Stimulated activated memory B cell treated with anti-CD40 and anti-IgM and Interleukin-4, amounts not matched to agents 10 μg/mL and 1 μg/mL and 100 μg/mL, for 72 hours (primary cell): ENCODE data around the gene CHPF.

Experiments used
- ATAC-seq: fragments of 150-1000 bp; cut with Tn5 transposase; 2 replicates; pipeline ENCODE4 v1.10.0; 2021
- H3K27ac Mint-ChIP-seq: one replicate; pipeline ENCODE4 v1.8.0; 2022; ENCODE audit warnings: mild to moderate bottlenecking, mixed read lengths
- H3K27me3 Mint-ChIP-seq: one replicate; pipeline ENCODE4 v1.8.0; 2022; ENCODE audit warnings: mixed read lengths
- H3K36me3 Mint-ChIP-seq: one replicate; pipeline ENCODE4 v1.8.0; 2022; ENCODE audit warnings: mixed read lengths
- H3K4me1 Mint-ChIP-seq: one replicate; pipeline ENCODE4 v1.8.0; 2022; ENCODE audit warnings: mixed read lengths
- H3K4me3 Mint-ChIP-seq: one replicate; pipeline ENCODE4 v1.8.0; 2022; ENCODE audit warnings: mild to moderate bottlenecking, moderate library complexity, mixed read lengths
- H3K9me3 Mint-ChIP-seq: one replicate; pipeline ENCODE4 v1.8.0; 2022; ENCODE audit warnings: mixed read lengths

Gene CHPF

DNA sequence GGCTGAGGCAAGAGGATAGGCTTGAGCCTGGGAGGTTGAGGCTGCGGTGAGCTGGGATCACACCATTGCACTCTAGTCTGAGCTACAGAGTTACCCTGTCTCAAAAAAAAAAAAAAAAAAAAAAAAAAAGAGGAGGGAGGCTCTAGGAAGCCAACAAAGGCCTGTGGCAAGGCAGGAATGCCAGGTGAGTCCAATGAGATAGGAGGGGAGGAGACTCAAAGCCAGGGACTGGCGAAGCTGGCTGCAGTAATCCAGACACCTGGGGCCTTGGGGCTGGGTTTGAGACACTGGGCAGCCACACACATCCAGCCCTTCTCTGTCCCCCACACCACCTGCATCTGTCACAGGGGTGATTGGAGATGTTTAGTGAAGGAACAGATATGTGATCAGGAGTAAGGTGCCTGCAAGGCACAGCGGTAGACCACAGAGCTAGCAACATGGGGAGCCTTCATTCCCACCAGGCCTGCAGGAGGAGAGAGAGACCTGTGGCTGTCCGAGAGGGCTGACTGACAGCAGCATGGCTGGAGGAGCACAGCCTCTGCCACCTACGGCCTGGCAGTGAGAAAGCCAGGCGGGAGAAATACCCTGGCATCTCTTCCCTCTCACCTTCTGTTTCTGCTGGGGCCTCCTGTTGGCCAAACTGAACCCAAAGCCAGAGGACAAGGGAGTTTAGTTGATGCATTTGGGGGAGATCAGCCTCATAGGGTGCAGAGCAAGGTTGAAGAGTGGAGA lies 9.5 kb downstream of the CHPF start:
- no peak overlapping the region for H3K4me3 Mint-ChIP-seq
- no peak overlapping the region for H3K27ac Mint-ChIP-seq
- peaks cover 92% of the 10 kb centered on the region for H3K27me3 Mint-ChIP-seq

DNA sequence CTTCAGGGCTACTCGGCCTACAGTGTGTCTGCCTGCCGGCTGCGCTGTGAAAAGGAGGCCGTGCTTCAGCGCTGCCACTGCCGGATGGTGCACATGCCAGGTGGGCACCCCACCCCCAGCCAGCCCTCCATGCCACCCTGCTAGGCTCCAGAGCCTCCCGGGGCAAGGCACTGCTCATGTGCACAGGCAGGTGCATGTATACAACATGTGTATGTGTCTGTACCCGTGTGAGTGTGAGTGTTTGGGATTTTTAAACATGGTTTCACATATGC lies 11.3 kb downstream of the CHPF start:
- Mint-ChIP-seq H3K36me3 (no peaks in the 10 kb centered on the region), H3K4me1 (peaks cover 8% of the 10 kb centered on the region), H3K27me3 (peaks cover 84% of the 10 kb centered on the region), H3K9me3 (no peaks in the 10 kb centered on the region), H3K4me3 (no peak overlapping the region), H3K27ac (no peak overlapping the region)
- ATAC-seq = no peak

More for the DNA sequence above, 9.5 kb downstream of the CHPF start:
- peaks cover 8% of the 10 kb centered on the region for H3K4me1 Mint-ChIP-seq
- peaks cover 5% of the 10 kb centered on the region for H3K36me3 Mint-ChIP-seq
- ATAC-seq = no peak
- H3K9me3 Mint-ChIP-seq = no peaks in the 10 kb centered on the region

DNA sequence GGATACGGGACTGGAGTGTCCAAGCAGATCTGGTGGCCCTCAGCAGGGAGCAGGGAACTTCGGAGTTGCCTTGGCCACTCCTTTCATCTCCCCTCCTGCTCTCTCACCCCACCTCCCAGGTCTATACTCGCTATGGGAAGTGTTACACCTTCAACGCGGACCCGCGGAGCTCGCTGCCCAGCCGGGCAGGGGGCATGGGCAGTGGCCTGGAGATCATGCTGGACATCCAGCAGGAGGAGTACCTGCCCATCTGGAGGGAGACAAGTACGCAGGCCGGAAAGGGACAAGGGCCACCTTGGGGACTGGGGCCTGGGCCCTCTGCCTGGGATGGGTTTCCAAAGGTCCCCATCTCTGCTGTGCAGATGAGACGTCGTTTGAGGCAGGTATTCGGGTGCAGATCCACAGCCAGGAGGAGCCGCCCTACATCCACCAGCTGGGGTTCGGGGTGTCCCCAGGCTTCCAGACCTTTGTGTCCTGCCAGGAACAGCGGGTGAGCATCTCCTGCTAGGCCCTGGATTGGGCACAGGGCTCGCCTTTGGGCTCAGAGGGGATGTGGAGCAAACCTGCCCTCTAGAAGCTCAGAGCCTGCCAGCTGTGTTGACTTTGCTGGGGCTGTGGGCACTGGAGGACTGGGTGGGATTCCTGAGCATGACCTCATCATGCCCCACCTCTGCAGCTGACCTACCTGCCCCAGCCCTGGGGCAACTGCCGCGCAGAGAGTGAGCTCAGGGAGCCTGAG lies 11.8 kb downstream of the CHPF start:
- Mint-ChIP-seq H3K4me1 (peaks cover 8% of the 10 kb centered on the region), H3K36me3 (no peaks in the 10 kb centered on the region), H3K27me3 (peaks cover 84% of the 10 kb centered on the region), H3K9me3 (no peaks in the 10 kb centered on the region), H3K27ac (no peak overlapping the region), H3K4me3 (no peak overlapping the region)
- ATAC-seq = no peak

DNA sequence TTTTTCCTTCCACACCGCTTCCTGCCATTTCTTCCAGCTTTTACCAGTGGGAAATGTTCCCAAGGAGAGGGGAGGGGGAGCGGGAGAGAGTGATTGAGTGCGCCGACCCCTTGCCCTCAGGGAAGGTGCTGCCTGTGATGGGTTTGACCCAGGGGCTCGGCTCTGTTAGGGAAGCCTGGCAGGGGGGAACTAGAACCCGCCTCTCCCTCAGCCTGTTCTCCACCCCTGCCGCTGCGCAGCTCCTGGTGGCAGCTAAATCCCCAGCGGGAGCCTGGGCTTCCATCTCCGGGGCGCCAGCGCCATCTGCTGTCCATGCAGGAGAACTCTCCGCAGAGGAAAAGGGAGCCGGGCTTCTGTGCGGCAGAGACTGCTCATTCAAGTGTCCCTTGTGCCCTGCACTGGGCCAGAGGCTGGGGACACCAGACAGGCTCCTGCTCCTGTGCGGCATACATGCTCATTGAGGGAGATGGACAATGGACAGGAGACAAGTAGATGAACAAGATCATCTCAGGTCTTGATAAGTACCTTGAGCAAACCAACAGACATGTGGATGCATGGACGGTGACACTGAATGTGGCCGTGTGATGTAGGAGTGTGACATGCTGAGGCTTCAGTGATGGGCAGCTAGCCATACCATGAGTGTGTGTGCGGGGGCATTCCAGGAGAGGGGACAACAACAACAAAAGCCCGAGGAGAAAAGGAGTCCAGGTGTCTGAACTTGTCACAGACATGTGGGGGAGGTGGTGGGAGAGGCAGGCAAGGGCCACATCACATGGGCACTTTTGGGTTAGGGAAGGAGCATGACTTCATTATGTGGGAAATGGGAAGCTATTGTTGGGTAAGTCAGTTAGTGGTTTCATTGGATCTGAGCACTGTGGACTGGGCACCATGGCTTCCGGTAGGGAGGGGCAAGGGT lies 13.3 kb downstream of the CHPF start:
- H3K9me3 Mint-ChIP-seq = no peaks in the 10 kb centered on the region
- peaks cover 8% of the 10 kb centered on the region for H3K4me1 Mint-ChIP-seq

DNA sequence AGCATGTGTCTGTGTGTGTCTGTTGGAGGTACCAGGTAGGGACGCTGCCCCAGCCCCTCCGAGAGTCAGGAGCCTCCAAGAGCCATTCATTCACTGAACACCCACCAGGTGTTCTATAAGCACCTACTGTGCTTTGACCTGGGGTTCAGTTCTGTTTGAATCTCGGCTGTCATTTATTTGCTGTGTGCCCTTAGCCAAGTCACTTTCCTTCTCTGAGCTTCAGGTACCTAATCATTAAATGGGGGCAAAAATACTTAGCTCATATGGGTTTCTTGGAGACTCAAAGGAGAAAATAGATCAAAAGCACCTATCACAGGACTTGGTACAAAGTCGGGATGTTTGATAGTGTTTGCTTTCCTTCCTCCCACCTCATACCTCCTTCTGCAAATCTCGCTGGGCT lies 16.1 kb downstream of the CHPF start:
- no peak overlapping the region for H3K4me3 Mint-ChIP-seq
- no peak overlapping the region for H3K27ac Mint-ChIP-seq
- peaks cover 78% of the 10 kb centered on the region for H3K27me3 Mint-ChIP-seq
- peaks cover 8% of the 10 kb centered on the region for H3K4me1 Mint-ChIP-seq
- ATAC-seq = no peak
- no peaks in the 10 kb centered on the region for H3K36me3 Mint-ChIP-seq
- H3K9me3 Mint-ChIP-seq = no peaks in the 10 kb centered on the region

More for the DNA sequence above, 13.3 kb downstream of the CHPF start:
- peaks cover 84% of the 10 kb centered on the region for H3K27me3 Mint-ChIP-seq
- ATAC-seq = peak; percentile 76
- H3K4me3 Mint-ChIP-seq = no peak overlapping the region
- H3K36me3 Mint-ChIP-seq = no peaks in the 10 kb centered on the region
- H3K27ac Mint-ChIP-seq = no peak overlapping the region

DNA sequence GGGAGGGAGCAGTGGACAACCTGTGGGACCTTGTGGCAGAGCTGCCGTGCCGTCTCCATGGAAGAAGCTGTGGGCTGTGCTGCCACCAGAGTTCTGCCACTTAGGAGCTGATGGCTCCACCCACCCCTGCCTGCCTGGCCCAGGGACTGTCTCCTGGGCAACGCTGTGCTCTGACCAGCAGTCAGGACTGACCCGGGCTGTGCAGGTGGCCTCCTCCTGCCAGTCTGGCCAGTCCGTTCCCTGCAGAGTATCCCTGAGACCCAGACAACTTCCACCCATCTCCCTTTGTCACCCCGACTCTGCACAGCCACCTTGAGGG lies 16.6 kb downstream of the CHPF start:
- H3K4me3 Mint-ChIP-seq = no peak overlapping the region
- H3K9me3 Mint-ChIP-seq = no peaks in the 10 kb centered on the region
- H3K4me1 Mint-ChIP-seq = peaks cover 10% of the 10 kb centered on the region
- H3K27ac Mint-ChIP-seq = no peak overlapping the region
- no peaks in the 10 kb centered on the region for H3K36me3 Mint-ChIP-seq
- H3K27me3 Mint-ChIP-seq = peaks cover 77% of the 10 kb centered on the region
- no peak for ATAC-seq

DNA sequence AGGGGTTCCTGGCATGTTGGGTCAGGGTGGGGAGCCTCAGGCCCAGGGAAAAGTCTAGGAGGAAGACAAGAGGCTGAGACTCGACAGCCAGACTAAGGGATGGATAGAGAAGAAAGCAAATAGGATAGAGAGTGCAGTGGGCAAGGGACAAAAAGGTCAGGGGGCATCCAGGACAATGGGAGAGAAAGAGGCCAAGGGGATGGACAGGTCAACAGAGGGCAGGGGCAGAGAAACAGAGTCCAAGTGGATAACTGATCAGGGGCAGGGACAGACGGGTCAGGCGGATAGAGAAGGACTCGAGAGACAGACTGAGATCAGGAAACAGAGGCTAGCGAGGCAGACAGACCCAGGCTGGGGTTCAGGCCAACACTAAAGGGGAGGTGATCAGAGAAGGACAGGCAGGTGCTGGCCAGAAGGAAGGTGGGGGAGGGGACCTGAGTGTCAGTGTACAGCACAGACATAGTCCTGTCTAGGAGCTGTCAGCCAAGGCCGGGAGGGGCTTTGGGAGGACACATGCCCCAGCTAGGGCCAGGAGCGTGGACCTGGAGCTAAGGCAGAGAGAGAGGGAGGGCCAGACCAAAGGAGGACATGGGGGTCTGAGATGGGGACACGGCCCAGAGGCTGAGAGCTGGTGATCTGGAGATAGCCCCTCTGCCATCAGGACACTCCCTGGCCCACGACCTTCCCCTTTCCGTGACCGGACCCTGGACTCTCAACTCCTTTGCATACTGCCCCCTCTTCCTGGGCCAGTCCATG lies 17.1 kb downstream of the CHPF start:
- peaks cover 15% of the 10 kb centered on the region for H3K4me1 Mint-ChIP-seq
- H3K27ac Mint-ChIP-seq = no peak overlapping the region
- no peaks in the 10 kb centered on the region for H3K36me3 Mint-ChIP-seq
- H3K4me3 Mint-ChIP-seq = no peak overlapping the region
- ATAC-seq = no peak
- H3K27me3 Mint-ChIP-seq = peaks cover 77% of the 10 kb centered on the region
- H3K9me3 Mint-ChIP-seq = no peaks in the 10 kb centered on the region

DNA sequence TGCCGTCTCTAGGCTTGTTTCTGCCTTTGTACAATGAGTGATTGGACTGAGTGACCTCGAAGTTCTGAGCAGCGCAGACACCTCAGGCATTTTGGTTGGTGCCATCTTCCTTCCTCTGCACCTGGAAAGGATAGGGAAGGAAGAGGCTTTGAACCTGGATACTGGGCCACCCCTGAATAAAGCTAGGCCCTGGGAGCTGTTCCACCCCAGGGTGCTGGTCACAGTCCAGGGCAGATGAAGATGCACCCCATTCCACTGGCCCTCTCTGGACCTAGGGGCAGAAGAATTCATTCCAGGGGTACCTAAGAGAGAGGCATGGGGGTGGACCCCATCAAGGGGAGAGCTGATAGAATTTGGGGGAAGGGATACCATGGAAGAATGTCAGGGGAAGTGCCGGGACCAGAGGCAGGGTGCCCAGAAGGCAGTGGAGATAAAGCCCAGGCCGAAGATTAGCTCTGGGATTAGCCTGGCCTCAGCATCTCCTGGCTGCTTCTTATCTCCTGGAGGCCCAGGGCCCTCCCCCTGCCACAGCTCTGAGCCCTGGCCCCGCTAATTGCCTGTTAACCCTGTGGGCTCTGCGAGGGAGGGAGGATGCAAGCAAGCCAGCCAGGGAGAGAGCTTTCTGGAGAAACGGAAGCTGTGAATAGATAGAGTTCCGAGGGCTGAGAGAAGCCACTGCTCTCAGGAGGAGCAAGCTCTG lies 17.9 kb downstream of the CHPF start:
- Mint-ChIP-seq H3K4me1 (peaks cover 18% of the 10 kb centered on the region), H3K9me3 (no peaks in the 10 kb centered on the region), H3K27me3 (peaks cover 77% of the 10 kb centered on the region), H3K36me3 (no peaks in the 10 kb centered on the region), H3K27ac (no peak overlapping the region), H3K4me3 (no peak overlapping the region)
- no peak for ATAC-seq

DNA sequence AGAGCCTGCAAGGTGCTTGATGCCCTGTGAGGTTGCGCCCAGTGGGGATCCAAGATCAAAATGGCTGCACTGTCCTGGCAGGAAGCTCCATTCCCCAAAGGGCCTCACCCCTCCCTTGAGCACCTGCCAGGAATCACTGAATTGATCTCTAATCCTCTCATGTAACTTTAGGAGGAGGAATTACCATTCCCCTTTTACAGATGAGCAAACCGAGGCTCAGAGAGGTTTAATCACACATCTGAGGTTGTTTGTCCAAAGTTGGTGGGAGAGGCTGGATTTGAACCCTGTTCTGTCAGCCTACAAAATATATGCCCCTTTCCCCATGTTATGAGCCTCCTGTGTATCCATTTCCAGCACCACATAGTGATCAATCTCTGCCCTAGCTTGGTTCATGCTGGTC lies 18.8 kb downstream of the CHPF start:
- Mint-ChIP-seq H3K27me3 (peaks cover 77% of the 10 kb centered on the region), H3K36me3 (no peaks in the 10 kb centered on the region), H3K4me1 (peaks cover 10% of the 10 kb centered on the region), H3K27ac (no peak overlapping the region), H3K9me3 (no peaks in the 10 kb centered on the region), H3K4me3 (no peak overlapping the region)
- ATAC-seq = no peak

DNA sequence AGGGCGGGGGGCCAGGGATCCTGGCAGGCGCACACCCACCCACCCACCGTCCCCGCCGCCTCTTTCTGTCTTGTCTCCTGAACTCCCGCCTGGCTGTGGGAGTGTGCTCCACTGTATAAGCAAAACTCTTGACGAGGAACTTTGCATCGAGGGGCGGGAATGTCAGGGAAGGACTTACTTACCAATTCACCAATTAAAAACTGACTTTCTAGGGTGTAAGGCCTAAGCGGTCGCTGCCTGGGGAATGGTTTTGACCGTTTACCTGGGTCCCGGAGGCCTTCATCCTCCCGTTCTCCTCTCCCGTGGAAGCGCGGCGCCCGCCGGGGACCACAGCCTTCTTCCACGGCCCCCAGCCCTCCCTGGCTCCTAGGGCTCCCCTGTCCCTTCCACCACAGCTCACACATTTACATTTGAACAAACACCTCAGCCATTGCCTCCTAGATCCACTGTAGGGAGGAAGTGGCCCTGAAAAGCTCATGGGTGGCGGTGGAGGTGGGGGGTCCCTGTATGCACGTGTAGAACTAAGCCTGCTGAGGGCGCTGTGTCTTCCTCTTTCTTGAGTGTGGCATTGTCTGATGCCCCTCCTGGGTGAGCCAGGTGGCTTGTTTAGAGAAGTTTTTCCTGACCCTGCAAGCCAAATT lies 20.5 kb downstream of the CHPF start:
- Mint-ChIP-seq H3K4me1 (peaks cover 10% of the 10 kb centered on the region), H3K27me3 (peaks cover 79% of the 10 kb centered on the region), H3K27ac (no peak overlapping the region), H3K9me3 (no peaks in the 10 kb centered on the region), H3K36me3 (no peaks in the 10 kb centered on the region), H3K4me3 (no peak overlapping the region)
- no peak for ATAC-seq

DNA sequence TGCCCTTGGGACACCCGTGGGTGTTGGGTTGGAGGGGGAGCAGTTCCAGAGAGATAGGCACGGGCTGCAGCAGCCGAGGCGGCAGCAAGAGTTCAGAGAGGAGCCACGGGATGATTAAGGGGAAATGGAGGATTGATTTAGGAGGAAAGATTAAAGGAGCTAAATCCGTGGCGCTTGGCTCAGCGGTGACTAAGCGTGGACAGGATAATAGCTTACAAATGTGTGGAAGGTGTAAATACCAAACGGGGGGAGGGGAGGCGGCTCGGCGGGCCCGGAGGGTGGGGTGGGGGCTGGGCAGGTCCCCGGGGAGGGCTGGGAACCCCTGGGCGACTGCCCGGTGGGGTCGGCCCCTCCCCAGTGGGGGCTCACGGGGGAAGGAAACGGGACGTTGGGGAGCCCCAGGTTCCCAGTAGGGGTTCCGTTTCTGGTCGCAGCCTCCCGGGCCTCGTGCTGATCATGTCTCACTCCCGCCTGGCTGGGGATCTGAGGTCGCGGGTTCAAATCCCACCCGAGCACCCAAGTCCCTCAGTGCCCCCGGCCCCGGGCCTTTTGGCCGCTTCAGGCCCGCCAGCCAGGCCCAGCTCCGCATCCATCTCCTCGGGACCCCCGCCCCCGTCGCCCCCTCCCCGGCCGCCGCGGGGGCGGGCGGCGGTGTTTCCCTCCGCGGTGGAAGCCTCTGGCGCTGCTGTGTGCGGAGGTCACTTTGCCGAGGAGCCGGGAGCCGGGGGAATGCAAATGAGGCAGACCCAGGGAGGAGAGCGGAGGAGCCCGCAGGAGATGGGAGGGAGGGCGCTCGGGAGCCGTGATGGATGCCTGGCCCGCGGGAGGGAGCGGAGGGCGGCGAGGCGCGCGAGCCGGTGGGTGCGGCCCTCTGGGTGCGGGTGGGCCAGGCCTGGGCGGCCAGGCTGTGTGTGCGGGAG lies 21.2 kb downstream of the CHPF start:
- H3K4me1 Mint-ChIP-seq = peaks cover 10% of the 10 kb centered on the region
- H3K27me3 Mint-ChIP-seq = peaks cover 84% of the 10 kb centered on the region
- H3K36me3 Mint-ChIP-seq = no peaks in the 10 kb centered on the region
- peak; percentile 14 for ATAC-seq
- H3K4me3 Mint-ChIP-seq = peak overlapping the region; percentile 1
- no peak overlapping the region for H3K27ac Mint-ChIP-seq
- H3K9me3 Mint-ChIP-seq = no peaks in the 10 kb centered on the region

DNA sequence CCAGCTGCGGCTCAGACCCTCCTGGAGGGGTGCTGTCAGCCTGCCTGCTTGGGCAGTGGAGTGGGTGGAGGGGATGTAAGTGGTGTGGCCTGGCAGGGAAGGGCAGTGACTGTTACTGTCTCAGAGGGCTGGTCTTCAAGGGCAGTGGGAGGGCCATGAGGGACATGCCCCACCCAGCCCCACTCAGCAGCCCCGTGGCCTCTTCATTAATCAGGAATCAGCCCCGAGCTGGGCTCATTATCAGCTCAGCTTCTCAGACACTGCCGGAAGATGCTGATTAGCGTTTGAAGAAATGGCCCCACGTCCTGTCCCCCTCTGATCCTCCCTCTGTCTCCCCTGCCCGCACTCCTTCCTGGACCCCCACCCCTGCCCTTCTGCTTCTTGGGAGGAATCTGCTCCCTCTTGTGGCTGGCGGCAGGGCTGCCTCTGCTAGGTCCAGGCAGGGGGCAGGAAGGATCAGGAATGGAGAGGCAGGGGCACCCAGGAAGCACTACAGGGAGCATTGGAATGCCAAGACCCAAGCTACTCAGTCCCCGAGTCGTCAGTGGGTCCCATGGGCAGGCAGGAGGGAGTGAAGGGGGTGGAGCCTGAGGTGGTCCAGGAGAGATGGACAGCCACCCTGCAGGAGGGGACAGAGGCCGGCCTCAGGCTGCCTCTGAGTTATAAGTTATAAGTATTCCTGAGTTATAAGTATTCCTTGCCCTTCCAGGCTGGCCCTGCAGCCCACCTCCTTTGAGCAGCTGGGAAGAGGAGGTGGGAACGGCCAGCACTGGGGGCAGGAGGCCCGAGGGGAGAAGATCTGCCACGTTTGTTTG lies 22.3 kb downstream of the CHPF start:
- H3K27me3 Mint-ChIP-seq = peaks cover 84% of the 10 kb centered on the region
- no peak overlapping the region for H3K27ac Mint-ChIP-seq
- no peaks in the 10 kb centered on the region for H3K36me3 Mint-ChIP-seq
- H3K9me3 Mint-ChIP-seq = no peaks in the 10 kb centered on the region
- H3K4me1 Mint-ChIP-seq = peaks cover 10% of the 10 kb centered on the region
- H3K4me3 Mint-ChIP-seq = peak overlapping the region; percentile 27
- ATAC-seq = no peak

DNA sequence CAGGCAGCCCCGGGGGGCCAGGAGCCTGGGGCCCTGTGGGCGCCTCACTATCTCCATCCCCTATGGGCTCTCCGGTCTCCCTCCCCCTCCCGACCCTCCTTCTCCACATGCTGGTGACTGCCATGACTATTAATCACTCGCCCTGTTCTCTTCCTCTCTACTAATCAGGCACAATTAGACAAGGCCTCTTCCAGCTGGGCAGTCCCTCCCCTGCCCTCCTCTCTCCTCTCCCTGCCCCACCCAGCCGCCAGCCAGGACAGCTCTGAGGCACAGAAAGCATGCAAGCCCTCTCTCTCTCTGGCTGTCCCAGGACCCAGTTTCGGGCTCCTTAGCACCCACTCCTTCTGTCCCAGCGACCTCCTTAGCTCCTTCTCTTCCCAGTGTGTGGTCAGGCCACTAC lies 23.5 kb downstream of the CHPF start:
- Mint-ChIP-seq H3K4me1 (peaks cover 10% of the 10 kb centered on the region), H3K4me3 (no peak overlapping the region), H3K36me3 (no peaks in the 10 kb centered on the region), H3K27me3 (peaks cover 84% of the 10 kb centered on the region), H3K9me3 (no peaks in the 10 kb centered on the region), H3K27ac (no peak overlapping the region)
- ATAC-seq = no peak
